HG02973 (cell line): ENCODE data around the gene FBXL22.

ENCODE experiments used
- ATAC-seq: cut with Tn5 transposase; IDR thresholded peaks from one replicate; pipeline ENCODE4 v1.9.1; 2021; ENCODE audit warnings: moderate library complexity; ENCODE audit not compliant: unreplicated experiment

FBXL22 gene

DNA sequence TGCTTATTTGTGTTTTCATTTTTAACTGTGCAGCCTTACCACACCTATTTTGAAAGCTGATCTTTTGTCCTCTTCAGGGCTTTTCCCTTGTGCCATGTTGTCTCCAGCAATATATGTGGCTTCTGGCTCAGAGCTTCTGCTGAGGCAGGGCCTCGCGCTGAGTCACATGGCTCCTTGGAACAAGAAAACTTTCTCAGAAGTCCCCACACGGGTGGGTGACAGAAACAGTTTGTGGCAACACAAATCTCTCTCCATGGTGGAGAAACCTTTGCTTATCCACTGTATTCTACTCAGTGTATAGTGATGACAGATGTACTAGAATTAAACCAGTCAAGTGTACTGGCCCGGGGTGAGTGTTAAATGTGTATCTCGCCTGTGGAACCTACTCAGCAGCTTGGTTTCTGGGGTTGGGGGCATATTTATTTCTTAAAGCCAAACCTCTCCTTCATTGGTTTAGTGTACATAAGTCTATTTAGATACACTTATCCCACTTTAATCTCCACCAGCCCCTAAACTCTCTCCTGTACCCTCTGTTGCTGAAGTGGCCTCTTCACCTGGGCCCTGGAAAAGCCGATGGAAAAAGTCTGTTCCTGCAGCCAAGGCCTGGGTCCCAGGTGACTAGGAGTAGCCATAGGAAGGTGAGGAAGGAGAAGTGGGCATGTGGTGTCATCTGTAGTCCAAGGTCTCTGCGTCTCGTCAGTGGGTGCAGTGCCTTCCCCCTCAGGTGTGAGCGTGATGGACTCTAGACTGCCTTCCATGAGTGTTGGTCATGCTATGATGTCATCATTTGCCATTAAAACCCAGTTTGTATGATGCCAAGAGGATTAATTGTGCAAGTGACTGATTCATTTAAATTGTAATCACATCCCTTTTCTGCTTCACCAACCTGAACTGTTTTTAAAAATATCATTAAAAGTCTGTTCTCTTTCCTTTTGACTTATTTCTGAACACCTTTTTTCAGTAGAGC lies 3.2 kb upstream of the FBXL22 start:
- ATAC-seq, result no peak

DNA sequence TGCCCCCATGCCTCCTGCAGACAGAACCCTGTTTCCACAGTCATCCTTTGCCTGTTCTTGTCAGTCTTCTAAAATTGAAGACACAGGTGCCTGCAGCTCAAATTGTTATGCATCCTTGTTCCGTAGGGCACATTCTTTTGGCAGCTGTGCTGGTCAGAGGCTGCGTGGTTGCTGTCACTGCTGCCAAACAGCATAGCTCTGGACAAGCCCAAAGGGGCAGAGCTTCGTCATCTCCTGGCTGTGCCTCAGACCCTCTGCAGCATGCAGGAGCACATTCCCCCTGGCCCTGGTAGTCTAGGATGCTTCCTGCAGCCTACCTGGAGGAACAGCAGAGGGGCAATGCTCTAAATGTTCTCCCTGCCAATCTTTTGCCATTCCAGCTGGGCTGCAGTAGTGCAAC lies 2.1 kb upstream of the FBXL22 start:
- no peak for ATAC-seq

DNA sequence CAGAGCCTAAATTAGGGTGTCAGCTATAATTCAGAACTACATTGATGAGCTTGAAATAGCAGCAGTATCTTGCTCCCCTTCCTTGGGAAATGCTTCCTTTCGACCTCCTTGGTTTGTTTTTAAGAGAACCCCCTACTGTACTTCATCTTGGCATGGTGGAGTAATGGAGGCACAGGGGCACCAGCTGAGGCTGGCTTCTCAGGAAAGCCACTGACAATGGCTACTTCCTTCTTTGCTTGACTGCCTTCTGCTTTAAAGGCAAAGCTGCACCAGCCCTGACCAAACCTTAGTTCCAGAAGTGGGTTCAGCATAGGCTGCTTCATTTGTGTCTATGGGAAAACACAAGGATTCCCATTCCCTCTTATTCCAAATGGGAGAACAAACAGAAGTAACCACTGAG lies 1.5 kb upstream of the FBXL22 start:
- ATAC-seq, result no peak

DNA sequence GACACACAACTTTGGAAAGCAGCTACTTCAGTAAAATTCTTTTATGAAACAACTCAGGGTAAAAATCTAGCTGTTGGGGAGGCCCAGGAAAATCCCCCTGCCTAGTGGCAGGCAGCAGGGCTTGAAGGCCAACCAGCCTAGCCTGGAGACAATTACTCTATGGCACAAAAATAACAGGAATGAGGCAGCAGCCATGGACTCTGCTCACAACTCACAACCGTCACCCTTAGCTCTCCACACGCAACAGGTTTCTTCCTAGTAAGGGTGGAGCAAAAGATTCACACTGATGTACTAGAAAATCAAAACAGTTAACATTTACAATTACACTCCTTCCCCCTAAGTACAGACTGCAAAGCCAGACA lies 530 bp upstream of the FBXL22 start:
- no peak for ATAC-seq

DNA sequence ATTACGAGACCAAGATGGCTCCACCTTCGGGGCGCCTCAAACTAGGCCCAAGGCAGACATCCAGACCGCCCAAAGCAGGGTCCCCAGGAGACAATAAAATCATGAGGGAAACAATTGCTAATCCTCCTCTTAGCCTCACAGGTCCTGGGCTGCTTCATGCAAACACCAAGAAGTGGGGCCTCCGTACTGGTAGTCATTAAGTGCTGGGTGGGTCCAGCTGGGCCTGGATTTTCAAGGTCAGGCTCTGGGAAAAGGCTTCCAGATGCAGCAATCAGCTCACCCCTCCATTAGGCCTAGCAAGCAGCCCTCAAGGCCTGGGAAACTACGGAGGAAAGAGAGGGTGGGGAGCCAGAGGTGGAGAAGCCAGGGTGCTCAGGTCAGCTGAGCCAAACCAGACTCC lies 634 bp downstream of the FBXL22 start:
- no peak for ATAC-seq

DNA sequence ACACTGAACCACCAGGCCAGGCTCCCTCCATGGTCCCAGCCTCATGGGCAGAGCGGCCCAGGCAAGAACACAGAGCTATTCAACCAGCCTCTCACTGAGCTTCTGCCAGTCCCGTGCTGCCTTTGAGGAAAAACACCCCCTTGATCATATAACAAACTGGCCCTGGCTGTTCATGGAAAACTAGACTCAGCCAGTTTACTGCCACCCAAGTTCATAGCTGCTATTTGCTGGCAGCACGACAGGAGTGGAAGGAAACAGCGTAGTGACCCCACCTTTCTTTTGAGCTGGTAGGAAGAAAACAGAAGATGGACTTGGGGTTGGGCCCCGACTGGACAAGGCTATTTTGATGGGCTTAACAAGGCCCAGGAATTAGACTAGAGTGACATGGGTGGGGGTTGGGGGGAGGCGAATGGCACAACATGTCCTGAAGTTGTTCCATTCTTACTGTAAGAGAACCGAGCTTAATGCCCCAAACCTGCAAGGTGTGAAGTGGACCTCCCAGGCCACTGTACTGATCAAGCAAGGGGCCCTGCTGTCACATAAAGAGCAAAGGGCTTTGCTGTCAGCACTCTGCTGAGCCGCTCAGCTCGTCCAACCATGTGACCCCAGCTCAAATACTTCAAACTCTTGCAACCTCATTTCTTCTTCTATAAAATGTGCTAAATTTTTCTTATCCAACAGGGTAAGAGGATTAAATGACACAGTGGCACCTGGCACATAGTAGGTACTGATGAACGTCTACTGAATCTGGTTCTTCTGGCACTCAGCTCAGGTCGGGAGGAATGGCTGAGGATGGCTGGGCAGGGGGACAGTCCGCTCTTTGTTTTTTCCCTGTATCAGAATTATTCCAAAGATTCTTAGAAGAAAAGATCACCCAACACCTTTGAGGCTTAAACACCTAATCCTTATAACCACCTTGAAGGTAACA lies 1.6 kb downstream of the FBXL22 start:
- ATAC-seq, result no peak

DNA sequence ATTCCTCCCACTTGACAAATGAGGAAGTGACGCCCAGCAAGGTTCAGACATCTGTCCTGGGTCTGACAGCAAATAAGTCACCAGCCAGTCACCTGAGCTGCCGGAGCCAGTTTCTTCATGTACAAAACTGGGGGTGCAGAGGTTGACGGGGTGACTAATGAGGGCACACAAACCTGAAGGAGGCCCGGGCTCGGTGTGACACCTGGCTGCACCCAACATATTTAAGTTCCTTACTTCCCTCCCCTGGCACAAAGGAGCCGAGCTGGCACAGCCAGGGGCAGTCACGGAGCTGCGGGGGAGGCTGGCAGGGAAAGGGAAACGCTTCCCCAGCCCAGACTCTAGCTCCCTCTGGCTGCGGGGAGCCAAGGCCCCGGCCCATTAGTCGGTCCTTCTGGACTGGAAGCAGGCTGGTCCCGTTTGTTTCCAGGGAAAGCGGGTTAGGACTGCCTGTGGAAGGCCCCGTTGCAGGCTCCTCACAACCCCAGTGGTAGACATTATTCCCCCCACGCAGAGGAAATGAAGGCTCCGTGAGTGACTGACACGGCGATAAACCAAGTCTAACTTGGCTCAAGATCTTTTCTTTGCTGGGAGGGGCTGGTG lies 2.3 kb downstream of the FBXL22 start:
- ATAC-seq, result no peak

DNA sequence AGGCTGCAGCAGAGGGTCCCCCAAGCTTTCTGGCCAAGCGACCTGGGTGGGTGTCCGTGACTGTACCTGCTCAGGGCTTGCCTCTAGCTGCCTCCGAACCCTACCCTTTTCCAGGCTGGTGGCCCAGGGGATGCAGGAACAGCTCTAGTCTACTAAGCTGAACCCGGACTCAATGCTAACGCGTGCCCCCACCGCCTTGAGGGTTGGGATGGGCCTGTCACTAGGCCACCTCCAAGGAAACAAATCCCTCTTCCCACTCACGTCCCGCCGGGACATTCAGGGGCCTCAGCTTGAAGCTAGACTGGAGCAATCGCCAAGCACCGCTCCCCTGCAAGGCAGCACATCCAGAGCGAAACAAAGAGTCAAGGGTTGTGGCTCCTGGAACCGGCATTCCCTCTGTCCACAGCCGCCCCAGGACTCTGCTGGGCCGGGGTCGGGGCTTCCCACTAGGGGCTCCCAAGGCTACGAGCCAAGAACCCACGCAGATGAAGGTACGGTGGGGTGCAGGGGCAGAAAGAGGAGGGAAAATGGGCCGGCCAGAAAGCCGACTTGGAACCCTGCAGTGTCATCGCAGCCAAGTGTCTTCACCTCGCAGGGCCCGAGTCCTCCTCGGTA lies 2.9 kb downstream of the FBXL22 start:
- ATAC-seq, result no peak

DNA sequence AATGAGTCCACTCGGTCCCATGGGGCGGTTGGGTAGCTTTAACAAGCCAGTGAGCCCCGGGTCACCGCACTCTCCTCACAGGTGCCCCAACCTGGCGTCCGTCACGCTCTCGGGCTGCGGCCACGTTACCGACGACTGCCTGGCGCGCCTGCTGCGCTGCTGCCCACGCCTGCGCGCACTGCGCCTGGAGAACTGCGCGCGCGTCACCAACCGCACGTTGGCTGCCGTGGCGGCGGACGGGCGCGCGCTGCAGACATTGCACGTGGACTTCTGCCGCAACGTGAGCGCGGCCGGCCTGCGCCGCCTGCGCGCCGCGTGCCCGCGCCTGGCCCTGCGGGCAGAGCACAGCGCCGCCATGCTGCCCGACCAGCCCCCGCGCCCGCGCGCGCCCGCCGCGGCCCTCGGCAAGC lies 3.4 kb downstream of the FBXL22 start:
- peak; percentile 57 for ATAC-seq

DNA sequence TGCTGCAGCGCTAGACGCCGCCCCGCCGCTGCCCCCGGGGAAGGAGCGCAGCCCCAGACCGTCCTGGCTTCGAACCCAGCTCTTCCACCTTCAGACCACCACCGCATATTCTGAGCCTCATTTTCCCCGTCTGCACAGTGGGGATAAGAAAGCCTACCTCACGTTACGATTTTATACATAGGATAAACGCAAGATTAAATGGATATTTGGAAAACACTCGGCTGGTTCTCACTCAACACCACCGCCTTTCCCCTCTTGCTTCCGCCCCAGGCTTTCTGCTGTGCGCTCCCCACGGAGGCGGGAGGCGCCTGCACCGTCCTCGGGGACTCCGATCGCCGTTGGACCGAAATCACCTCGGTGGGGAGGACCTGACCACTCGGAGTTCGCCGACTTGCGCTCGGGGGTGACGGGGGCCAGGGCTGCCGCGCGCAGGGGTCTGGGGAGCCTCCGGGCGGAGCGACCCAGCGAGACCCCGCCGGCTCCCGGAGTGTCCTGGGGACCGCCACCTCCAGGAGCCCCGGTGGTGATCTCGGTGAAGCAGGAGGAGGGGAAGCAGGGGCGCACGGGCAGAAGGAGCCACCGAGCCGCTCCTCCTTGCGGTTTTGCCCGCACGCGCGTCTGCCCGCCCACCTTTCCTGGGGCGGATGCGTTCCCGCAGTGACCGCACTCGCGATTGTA lies 4.0 kb downstream of the FBXL22 start:
- peak; percentile 7 for ATAC-seq

DNA sequence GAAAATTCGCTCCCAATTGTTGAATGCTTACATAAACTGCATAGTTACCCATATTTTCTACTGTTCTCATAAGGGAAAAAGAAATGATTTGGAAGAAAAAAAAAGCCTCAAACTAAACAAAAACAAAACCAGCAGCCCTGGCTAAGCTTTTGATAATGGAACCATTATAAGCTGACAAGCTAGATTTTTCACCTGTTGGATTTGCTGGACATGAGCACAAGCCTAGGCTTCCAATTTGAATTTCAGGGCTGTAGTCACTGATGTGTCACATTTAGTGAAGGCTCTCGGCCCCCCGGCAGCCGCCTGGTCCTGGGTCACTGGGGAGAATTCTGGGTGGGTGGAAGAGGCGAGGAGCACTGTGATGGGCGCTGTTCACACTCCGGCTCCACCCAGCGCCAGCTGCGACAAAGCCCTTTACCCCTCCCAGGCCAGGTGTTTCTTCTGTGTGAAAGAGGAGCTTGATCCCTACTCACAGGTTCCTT lies 4.6 kb downstream of the FBXL22 start:
- no peak for ATAC-seq

DNA sequence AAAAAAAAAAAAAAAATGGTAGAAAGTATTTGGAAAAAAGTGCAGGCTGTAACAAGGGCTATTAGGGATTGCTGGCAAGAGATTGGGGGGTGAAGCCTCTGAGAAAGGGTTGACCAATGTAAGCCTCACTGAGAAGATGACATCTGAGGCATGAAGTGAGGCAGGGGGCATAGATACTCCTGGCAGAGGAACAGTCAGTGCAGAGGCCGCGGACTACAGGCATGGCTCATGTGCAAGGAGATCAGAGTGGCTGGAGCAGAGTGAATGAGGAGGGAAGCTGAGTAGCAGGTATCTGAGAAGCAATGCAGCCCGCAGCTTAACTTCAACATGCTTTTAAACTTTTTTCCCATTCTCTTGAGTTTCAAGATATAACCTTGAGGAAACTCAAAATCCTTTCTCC lies 5.4 kb downstream of the FBXL22 start:
- ATAC-seq, result no peak

DNA sequence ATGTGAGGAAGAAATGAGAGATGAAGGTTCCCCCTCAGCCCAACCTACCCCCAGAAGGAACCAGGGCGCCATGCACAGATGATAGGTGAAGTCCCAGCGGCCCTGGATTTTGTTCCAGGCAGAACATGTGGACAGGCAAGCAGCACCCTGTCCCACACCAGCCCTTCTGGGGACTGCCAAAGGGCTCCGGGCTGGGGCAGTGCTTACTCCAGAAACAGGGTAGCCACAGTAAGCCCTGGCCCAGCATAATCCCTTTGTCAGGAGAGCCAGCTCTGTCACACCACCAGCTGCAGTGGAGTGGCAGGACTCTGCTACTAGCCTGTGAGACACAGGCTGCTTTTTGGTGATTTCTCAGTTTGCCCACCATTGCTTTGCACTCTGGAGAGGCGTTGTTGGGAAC lies 6.3 kb downstream of the FBXL22 start:
- ATAC-seq, result no peak

DNA sequence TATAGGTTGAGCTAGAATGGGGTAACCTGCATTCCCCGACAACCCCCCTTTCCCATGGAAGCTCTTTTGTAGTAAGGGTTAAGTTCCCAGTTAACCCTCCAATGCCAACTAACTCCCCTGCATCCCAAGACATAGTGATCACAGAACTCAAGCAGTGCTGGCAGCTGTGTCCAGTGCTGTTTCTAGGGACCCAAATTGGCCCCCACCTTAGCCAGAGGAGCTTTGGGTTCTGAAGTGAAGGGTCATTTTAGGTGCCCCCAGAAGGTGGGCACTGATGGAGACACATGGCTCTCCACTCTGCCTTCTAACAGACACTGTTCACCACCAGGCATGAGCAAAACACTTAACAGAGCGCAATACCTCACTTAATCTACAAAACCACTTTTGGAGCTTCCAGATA lies 7.1 kb downstream of the FBXL22 start:
- ATAC-seq, result no peak

DNA sequence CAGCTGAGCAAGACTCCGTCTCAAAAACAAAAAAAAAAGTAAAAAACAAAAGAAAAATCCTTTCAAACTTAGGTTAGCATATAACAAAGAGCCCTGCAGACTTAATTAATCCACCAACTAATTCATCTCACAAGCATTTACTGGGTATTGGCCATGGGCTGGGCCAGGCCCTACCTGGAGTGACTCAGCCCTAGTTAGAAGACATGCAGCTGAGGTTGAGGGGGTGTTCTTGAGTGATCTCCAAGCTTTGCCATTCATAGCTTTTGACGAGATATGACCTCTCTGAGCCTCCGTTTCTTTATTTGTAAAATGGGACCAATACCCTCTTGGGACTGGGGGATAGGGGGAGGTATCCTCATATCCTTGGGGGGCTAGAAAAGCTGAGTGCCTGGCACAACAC lies 7.8 kb downstream of the FBXL22 start:
- no peak for ATAC-seq

DNA sequence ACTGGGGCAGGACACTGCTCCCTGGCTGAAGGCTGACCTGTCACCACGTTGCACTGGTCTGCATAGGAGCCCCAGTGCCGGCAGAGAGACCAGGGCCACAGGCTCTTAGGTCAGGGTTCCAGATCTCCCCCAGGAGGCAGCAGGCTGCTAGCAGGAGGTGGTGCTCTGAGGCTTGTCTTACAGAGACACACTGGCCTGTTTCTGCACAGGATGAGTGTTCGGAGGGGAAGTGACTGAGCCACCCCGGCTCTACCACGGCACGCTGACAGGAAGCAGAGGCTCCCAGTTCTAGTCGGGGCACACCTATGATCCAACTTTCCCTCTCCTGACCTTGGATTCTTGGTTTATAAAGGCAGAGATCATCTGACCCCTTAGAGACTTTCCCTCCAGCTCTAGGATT lies 8.6 kb downstream of the FBXL22 start:
- no peak for ATAC-seq

DNA sequence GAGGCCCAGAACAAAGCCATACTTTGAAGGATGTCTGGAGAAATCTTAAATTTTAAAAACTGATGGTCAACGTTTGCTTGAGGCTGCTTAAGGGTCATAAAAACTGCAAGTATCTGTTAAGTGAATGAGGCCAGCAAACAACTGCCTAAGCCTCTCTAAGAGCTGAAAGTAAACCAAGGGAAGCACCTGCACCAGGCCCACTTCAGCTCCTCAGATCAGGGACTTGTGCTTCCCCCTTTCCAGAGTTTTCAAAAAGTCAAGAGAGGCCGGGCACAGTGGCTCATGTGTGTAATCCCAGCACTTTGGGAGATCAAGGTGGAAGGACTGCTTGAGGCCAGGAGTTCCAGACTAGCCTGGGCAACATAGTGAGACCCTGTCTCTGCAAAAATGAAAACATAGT lies 9.1 kb downstream of the FBXL22 start:
- ATAC-seq, result no peak

DNA sequence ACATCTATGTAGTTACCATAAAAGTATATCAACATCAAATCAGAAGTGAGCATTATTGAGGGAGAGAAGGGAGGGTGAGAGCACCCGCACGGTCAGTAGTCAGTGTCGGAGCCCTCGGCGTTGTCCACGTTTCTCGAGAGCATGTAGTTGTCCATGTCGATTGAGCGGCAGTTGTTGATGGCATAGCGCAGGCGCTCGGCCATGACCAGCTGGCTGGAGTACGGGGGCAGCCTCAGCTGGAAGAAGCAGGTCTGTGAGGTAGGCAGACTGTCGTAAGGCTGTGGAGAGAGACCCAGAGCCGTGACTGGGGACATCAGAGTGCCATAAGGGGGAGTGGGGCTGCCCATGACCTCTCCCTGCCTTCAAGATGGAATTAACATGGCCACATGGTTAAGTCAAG lies 11.8 kb downstream of the FBXL22 start:
- ATAC-seq, result no peak

DNA sequence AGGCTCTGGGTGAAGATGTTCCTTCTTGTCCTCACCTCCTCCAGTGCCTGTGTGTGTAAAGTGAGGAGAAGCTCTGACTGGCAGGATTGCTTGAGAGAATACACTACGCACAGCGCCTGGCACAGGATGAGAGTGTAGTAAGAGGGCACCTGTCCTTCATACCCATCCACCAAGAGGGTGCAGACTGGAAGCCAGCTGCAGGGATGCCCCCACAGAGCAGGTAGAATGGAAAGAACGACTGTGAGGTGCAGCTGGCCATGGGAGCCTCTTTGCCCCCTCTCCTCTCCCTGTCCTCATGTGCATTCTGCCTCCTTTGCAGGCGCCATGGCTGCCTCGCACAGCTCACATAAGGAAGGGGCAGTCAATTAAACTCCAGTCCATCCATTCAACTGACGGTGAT lies 12.3 kb downstream of the FBXL22 start:
- no peak for ATAC-seq

DNA sequence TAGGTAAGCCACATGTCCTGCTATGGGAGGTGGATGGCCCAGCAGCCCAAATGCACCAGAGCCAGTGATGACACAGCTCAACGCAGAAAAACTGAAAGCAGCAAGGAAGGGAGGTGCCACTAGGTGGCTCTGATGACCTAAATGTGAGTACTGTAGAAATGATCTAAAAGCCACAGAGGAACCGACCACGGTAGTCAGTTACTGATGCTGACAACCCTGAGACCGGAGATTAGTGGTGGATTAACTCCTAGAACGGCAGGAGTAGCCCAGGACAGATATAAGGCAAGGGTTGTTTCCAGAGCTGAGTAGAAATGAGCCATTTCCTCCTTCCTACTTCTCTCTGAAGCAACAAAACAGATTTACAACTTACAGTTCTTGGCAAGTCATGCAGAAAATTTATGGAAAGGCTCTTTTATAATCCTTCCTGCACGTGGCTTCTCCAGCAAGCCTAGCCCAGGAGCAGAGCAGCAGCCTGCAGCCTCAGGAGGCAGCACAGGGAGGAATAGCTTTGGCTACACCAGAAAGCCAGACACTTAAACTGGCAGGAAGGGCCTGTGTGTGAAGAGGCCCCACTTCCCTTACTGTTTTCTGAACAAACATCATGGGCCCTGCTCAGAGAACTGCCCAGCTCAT lies 13.1 kb downstream of the FBXL22 start:
- peak; percentile 72 for ATAC-seq
